OCI-LY7 (cell line): Measurements from ENCODE around the gene PLD4.
"Not testable (repeated sequence)": the region's sequence is repeated elsewhere in the genome, so short reads cannot be mapped to it uniquely, and the experiment has no call there.

ENCODE experiments used
- CTCF ChIP-seq: fragments of 200-600 bp; sonication (generic); conservative IDR thresholded peaks from 2 replicates; pipeline ENCODE4 v1.5.1; 2014; ENCODE audit warnings: mild to moderate bottlenecking, antibody characterized with exemption, low read length, moderate library complexity, mixed read lengths
- EZH2phosphoT487 ChIP-seq: fragments of 200-600 bp; sonication (generic); IDR thresholded peaks from 2 replicates; pipeline ENCODE4 v1.6.1; 2018; ENCODE audit warnings: low read depth, borderline replicate concordance, mild to moderate bottlenecking, mixed run types, antibody characterized with exemption, low read length, moderate library complexity, mixed read lengths

- not testable (repeated sequence) for TF ChIP-seq CTCF, EZH2phosphoT487
Observed at GRCh38 chr14:104944016-104944308, 19.3 kb downstream of the PLD4 start.
